ENCODE data around the gene PDE7B.

Gene PDE7B

DNA sequence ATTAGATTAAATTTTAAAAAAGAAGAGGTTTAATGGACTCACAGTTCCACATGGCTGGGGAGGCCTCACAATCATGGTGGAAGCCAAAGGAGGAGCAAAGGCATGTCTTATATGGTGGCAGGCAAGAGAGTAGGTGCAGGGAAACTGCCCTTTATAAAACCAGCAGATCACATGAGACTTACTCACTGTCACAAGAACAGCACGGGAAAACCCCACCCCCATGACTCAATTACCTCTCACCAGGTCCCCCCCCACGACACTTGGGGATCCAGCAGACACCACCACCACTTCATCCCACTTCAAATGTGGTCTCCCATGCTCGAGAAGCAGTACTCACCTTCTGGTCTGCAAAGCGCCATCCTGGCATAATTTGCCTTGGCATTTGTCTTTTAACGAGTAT lies 374.0 kb downstream of the PDE7B start:
- TF ChIP-seq, protein P1, sequence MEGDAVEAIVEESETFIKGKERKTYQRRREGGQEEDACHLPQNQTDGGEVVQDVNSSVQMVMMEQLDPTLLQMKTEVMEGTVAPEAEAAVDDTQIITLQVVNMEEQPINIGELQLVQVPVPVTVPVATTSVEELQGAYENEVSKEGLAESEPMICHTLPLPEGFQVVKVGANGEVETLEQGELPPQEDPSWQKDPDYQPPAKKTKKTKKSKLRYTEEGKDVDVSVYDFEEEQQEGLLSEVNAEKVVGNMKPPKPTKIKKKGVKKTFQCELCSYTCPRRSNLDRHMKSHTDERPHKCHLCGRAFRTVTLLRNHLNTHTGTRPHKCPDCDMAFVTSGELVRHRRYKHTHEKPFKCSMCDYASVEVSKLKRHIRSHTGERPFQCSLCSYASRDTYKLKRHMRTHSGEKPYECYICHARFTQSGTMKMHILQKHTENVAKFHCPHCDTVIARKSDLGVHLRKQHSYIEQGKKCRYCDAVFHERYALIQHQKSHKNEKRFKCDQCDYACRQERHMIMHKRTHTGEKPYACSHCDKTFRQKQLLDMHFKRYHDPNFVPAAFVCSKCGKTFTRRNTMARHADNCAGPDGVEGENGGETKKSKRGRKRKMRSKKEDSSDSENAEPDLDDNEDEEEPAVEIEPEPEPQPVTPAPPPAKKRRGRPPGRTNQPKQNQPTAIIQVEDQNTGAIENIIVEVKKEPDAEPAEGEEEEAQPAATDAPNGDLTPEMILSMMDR (IDR thresholded peaks at IDR 0.05; ENCODE audit: borderline replicate concordance, control extremely low read depth, extremely low read depth, insufficient read depth, missing control alignments) = no peak
- DNase-seq (ENCODE audit: low spot score) = no peak
- in situ Hi-C loops (cut with MboI; ENCODE audit: low sequenced_read_pairs, unreplicated experiment) = no loop called here

DNA sequence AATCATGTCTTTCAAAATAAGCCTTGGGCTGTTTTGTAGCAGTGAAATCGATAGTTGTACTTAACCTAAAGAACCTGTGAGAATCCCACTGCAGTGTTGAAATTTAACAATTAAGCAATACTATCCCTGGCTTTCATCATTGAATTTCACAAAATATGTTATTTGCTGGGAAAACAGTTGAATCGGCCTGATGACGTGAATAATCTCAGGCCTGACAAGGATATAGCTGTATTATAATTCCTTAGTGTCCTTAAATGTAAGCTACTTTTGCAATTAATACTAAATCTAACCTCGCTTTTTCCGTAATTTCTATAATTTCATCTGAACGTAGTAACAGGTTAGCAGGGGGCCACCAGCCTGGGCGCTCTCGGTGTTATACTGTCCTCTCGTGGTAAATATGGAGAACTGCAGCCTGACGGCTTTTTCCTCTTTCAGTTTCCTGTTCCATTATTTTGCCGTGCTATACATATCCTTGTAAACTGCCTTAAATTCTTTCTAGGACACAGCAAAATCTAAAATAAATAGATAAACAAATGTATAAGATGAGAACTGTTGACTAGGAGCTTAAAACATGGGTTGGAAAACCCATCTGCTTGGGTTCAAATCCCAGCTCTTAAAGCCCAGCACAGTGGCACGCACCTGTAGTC lies 374.6 kb downstream of the PDE7B start:
- TF ChIP-seq, protein P1 (IDR thresholded peaks at IDR 0.05; ENCODE audit: borderline replicate concordance, control extremely low read depth, extremely low read depth, insufficient read depth, missing control alignments) = peak; percentile 86
- peak; percentile 52 for DNase-seq (ENCODE audit: low spot score)
- in situ Hi-C loops (cut with MboI; ENCODE audit: low sequenced_read_pairs, unreplicated experiment) = no loop called here

DNA sequence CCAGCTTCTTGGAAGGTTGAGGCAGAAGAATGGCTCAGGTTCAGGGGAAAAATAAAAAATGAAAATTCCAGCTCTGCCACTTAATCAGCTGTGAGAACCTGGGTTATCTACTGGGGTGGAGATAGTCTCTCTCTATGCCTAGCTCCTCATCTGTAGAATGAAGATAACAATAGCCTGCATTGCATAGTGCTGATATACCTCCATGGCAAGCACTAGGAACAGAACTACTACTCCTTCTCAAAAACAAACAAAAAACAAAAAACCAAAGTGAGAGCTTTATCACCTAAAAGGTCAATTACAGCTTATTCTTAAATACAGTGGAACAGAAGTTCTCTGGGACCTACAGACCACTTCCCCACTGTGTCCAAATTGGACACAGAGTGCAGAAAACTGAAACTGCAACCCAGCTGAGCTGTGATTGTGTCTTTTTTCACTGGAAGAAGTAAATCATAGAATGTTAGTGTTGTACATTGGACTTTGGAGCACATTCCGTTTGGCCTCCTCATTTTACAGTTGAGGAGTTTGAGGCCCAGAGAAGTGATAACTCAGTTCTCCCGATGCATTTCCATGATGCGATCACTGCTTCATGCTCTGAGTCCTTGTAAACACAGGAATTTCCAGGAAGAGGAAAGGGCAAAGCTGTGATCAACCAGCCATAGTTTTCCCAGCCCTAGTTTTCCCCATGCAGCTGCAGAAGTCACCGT lies 375.3 kb downstream of the PDE7B start:
- no peak for DNase-seq (ENCODE audit: low spot score)
- in situ Hi-C loops (cut with MboI; ENCODE audit: low sequenced_read_pairs, unreplicated experiment) = no loop called here
- TF ChIP-seq, protein P1 (IDR thresholded peaks at IDR 0.05; ENCODE audit: borderline replicate concordance, control extremely low read depth, extremely low read depth, insufficient read depth, missing control alignments) = no peak

DNA sequence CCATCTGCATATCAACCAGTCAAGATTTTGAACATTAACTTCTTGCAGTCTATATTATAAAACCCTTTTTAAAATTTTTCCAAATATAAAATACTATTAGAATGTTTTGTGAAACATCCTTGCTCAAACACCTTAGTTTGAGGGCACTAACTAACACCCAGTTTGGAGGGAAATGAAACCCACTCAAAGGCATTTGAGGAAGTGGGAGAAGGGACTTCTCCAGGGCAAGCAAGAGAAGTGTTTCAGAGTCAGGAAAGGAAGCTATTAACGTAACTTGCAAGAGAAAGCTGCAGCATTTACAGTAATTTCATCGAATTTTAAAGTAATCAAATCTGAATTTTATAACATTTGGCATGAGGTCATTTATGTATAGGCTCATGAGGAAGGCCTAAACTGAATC lies 377.3 kb downstream of the PDE7B start:
- in situ Hi-C loops (cut with MboI; ENCODE audit: low sequenced_read_pairs, unreplicated experiment) = no loop called here
- TF ChIP-seq, protein P1 (IDR thresholded peaks at IDR 0.05; ENCODE audit: borderline replicate concordance, control extremely low read depth, extremely low read depth, insufficient read depth, missing control alignments) = no peak
- DNase-seq (ENCODE audit: low spot score) = no peak

DNA sequence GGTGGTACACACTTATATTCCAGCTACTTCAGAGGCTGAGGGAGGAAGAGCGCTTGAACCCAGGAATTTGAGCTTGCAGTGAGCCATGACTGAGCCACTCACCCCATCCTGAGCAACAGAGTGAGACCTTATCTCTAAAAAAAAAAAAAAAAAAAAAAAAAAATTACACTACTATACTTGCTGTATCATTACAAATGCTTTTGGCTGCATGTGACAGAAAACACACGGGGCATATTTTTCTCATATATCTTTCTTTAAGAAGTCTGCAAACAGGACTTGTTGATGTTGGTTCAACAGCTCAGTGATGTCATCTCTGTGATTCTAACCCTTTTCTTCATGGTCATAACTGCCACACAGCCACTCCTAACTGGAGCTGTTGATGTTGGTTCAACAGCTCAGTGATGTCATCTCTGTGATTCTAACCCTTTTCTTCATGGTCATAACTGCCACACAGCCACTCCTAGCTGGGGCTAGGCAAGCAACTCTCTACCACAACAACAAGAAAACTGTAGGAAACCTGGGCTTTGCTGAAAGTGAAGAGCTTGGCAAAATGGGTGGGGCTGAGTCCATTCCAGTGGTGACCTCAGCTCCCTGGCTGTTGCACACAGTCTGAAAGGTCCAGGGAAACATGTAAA lies 378.8 kb downstream of the PDE7B start:
- DNase-seq (ENCODE audit: low spot score) = no peak
- in situ Hi-C loops (cut with MboI; ENCODE audit: low sequenced_read_pairs, unreplicated experiment) = no loop called here
- TF ChIP-seq, protein P1 (IDR thresholded peaks at IDR 0.05; ENCODE audit: borderline replicate concordance, control extremely low read depth, extremely low read depth, insufficient read depth, missing control alignments) = no peak

DNA sequence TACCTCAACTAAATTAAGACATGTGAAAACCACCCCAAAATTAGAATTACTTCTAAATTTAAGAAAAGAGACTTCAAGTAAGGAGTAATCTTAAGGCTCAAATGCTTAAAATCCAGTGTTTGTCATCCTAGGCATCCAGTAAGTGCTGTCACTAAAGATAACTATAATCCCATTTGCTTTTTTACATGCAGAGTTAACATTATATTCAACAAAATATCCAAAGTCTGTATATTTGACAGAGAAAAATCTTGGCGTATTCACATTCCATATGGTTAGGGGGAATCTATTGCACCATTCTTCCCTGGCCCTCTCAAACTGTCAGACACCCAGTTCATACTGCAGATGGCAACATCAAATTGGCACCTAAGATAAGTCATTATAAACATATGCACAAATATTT lies 381.2 kb downstream of the PDE7B start:
- no peak for DNase-seq (ENCODE audit: low spot score)
- TF ChIP-seq, protein P1 (IDR thresholded peaks at IDR 0.05; ENCODE audit: borderline replicate concordance, control extremely low read depth, extremely low read depth, insufficient read depth, missing control alignments) = no peak
- in situ Hi-C loops (cut with MboI; ENCODE audit: low sequenced_read_pairs, unreplicated experiment) = no loop called here

Measured in GM13976 (cell line).